NCI-H1092 (cell line): ENCODE measurements around the gene ETFDH.
"Not testable (repeated sequence)": the region's sequence is repeated elsewhere in the genome, so short reads cannot be mapped to it uniquely, and the experiment has no call there.

Source experiments
- DNase-seq: peaks from one replicate; lab custom pipeline; 2025; lab: John Stamatoyannopoulos, UW

ETFDH gene

GRCh38 chr4:158754385-158755180, 82.5 kb downstream of the ETFDH start:
- DNase-seq, result no peak

- not testable (repeated sequence) for DNase-seq
Measured at GRCh38 chr4:158755819-158756218, 83.7 kb downstream of the ETFDH start.

GRCh38 chr4:158756588-158756987, 84.5 kb downstream of the ETFDH start:
- DNase-seq, result no peak

- DNase-seq, result no peak
Measured at GRCh38 chr4:158758142-158758541, 86.0 kb downstream of the ETFDH start.

- no peak for DNase-seq
Measured at GRCh38 chr4:158758703-158759102, 86.6 kb downstream of the ETFDH start.
